Osteocyte (in vitro differentiated cells): ENCODE measurements around the gene TOM1L1. TPM values are rescaled to one million over a fixed set of nuclear protein-coding genes. Genes with fewer than 3 reads are reported as not detected.

Experiments used
- DNase-seq: peaks from one replicate; pipeline ENCODE4 v3.0.0; 2021; ENCODE audit warnings: mixed read lengths; ENCODE audit not compliant: unreplicated experiment; ENCODE audit errors: extremely low spot score
- H3K27ac Mint-ChIP-seq: one replicate; pipeline ENCODE4 v1.8.0; 2021; ENCODE audit warnings: mild to moderate bottlenecking, mixed read lengths; ENCODE audit not compliant: unreplicated experiment
- H3K27me3 Mint-ChIP-seq: one replicate; pipeline ENCODE4 v1.8.0; 2021; ENCODE audit warnings: mixed read lengths; ENCODE audit not compliant: unreplicated experiment
- H3K36me3 Mint-ChIP-seq: one replicate; pipeline ENCODE4 v1.8.0; 2021; ENCODE audit warnings: mixed read lengths; ENCODE audit not compliant: unreplicated experiment
- H3K4me1 Mint-ChIP-seq: one replicate; pipeline ENCODE4 v1.8.0; 2021; ENCODE audit warnings: mixed read lengths; ENCODE audit not compliant: unreplicated experiment
- H3K4me3 Mint-ChIP-seq: one replicate; pipeline ENCODE4 v1.8.0; 2021; ENCODE audit warnings: mild to moderate bottlenecking, moderate library complexity, mixed read lengths; ENCODE audit not compliant: unreplicated experiment
- H3K9me3 Mint-ChIP-seq: one replicate; pipeline ENCODE4 v1.8.0; 2021; ENCODE audit warnings: mixed read lengths; ENCODE audit not compliant: unreplicated experiment
- total RNA-seq: library from RNA; stranded (reverse); gene quantifications from 2 replicates; pipeline ENCODE4 v1.2.1, GENCODE V29; 2021
- TF ChIP-seq, protein P1 (sequence below): fragments of 200-600 bp; sonication (generic); IDR thresholded peaks from 2 replicates; pipeline ENCODE4 v1.5.0; 2021; ENCODE audit warnings: antibody characterized with exemption, mild to moderate bottlenecking, moderate library complexity

TOM1L1 gene
- total RNA-seq, 1 donor from 2014 or later: 33.9 TPM

DNA sequence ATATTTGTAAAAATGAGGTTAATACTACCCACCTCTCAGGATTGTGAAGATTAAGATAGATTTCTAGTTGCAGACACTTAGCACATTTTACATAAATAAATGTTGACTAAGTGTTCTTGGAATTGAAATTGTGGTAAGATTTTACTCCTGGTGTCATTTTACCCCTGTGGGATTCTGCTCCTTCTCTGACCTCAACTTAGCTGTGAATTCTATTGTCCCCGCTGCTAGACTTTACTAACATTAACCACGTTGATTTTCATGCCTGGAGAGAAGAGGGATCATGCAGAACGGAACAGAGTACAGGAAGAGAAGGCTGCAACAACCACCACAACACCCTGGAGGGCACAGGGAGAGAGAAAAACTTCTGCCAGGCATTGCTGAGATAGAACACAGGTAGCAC is 2.1 kb upstream of the TOM1L1 start:
- no peak for DNase-seq
- Mint-ChIP-seq H3K27ac (no peak overlapping the region), H3K4me1 (peaks cover 35% of the 10 kb centered on the region), H3K27me3 (peaks cover 19% of the 10 kb centered on the region), H3K36me3 (no peaks in the 10 kb centered on the region), H3K9me3 (no peaks in the 10 kb centered on the region), H3K4me3 (no peak overlapping the region)
- TF ChIP-seq, protein P1, sequence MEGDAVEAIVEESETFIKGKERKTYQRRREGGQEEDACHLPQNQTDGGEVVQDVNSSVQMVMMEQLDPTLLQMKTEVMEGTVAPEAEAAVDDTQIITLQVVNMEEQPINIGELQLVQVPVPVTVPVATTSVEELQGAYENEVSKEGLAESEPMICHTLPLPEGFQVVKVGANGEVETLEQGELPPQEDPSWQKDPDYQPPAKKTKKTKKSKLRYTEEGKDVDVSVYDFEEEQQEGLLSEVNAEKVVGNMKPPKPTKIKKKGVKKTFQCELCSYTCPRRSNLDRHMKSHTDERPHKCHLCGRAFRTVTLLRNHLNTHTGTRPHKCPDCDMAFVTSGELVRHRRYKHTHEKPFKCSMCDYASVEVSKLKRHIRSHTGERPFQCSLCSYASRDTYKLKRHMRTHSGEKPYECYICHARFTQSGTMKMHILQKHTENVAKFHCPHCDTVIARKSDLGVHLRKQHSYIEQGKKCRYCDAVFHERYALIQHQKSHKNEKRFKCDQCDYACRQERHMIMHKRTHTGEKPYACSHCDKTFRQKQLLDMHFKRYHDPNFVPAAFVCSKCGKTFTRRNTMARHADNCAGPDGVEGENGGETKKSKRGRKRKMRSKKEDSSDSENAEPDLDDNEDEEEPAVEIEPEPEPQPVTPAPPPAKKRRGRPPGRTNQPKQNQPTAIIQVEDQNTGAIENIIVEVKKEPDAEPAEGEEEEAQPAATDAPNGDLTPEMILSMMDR: no peak

DNA sequence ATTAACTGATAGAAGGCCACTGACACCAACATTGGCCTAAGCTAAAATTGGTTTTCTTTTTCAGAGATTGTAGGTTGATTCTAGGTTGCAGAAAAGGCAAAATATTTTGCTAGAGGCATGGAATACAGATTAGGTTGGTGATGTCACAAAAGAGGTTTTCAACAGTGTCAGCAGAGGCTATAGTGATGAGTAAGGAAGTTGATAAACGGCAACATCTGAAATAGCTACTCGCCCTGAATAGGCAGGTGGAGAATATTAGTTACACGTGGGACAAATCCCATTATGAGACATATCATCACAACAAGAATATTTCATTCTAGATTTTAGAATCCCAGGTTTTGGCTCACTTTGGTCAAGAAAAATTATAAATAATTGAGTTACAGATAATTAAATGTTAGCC is 1.5 kb upstream of the TOM1L1 start:
- Mint-ChIP-seq H3K9me3 (no peaks in the 10 kb centered on the region), H3K36me3 (no peaks in the 10 kb centered on the region), H3K4me1 (peaks cover 35% of the 10 kb centered on the region), H3K4me3 (no peak overlapping the region), H3K27ac (no peak overlapping the region), H3K27me3 (peaks cover 14% of the 10 kb centered on the region)
- TF ChIP-seq, protein P1: no peak
- DNase-seq: no peak

DNA sequence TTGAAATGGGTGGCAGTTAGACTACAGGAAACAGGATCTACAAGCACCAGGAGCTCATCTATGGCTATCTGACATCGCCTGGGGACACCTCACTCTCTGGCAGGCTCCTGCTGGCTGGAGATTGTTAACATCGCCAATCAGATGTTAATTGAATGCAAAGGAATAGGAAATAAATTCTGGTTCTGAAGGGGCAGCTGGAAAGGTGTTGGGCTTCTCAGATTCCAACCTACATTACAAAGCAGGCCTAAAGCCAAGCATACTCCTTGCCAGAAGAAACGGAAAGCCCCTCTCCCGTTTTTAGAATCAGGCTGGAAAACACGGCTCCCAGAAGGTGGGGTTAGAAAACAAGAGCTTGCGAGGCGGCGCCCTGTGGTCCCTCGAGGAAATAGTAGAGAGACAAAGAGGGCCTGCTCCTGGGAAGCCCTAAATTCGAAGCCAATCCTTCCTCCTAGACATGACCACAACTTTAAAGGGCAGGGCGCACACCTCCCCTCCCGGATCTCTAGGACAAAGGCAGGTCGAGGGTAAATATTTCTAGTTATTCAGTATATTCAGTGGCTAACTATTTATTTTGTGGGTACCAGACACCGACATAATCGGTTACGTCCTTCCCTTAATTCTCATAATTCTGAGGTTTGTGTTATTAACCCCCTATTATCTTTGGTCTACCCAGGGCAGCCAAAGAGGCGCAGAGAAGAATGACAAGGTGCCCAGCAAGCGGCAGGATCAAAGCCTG is 763 bp upstream of the TOM1L1 start:
- H3K27me3 Mint-ChIP-seq: peaks cover 13% of the 10 kb centered on the region
- TF ChIP-seq, protein P1: no peak
- no peak for DNase-seq
- no peaks in the 10 kb centered on the region for H3K9me3 Mint-ChIP-seq
- H3K36me3 Mint-ChIP-seq: peaks cover 3% of the 10 kb centered on the region
- H3K4me3 Mint-ChIP-seq: peak overlapping the region; percentile 67
- peaks cover 38% of the 10 kb centered on the region for H3K4me1 Mint-ChIP-seq
- no peak overlapping the region for H3K27ac Mint-ChIP-seq

DNA sequence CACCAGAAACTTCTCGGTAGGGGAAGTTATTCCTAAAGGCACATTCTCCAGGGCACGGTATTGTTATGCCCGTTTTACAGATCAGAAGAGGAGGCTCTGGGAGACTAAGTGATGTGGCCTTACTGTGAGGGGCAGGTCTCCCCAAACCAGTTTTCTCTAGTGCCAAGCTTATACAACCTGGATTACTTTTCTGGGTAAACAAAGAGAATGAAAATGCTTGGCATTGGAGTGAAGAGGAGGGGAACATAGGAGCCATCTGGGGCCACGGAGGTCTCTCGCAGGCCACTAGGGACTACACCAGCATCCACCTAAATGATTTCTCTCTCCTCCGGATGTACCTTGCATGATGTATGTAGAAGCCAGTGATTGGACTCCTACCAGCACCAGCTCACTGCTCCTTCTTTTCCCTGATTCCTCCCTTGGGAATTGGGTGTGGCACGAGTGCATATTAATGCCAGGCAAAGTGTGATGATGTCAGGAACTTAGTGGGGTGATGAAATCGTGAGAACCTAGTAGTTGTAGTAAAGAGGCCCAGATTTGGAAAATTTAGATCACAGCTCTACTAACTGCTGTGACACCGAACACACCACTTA is 674 bp downstream of the TOM1L1 start:
- Mint-ChIP-seq H3K4me3 (peak overlapping the region; percentile 89), H3K9me3 (no peaks in the 10 kb centered on the region), H3K27me3 (peaks cover 8% of the 10 kb centered on the region), H3K27ac (no peak overlapping the region), H3K36me3 (peaks cover 10% of the 10 kb centered on the region), H3K4me1 (peaks cover 38% of the 10 kb centered on the region)
- no peak for DNase-seq
- TF ChIP-seq, protein P1: no peak

DNA sequence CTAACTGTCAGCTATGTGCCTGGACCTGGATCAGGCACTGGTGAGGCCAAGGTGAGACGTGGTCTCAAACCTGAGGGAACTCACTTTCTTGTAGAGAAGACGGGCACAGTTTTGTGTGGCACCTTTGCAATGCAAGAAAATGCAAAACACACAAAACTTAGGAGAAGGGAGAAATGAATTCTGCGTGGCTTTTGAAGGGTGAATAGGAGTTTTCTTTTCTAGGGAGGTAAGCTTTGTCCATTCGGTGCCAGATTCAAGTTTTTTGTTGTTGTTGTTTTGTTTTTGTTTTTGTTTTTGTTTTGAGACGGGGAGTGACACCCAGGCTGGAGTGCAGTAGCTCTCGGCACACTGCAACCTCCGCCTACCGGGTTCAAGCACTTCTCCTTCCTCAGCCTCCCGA is 1.4 kb downstream of the TOM1L1 start:
- H3K4me3 Mint-ChIP-seq: peak overlapping the region; percentile 89
- peaks cover 17% of the 10 kb centered on the region for H3K36me3 Mint-ChIP-seq
- H3K27ac Mint-ChIP-seq: no peak overlapping the region
- DNase-seq: no peak
- peaks cover 38% of the 10 kb centered on the region for H3K4me1 Mint-ChIP-seq
- H3K9me3 Mint-ChIP-seq: no peaks in the 10 kb centered on the region
- peaks cover 3% of the 10 kb centered on the region for H3K27me3 Mint-ChIP-seq
- TF ChIP-seq, protein P1: no peak
